HG02798 (cell line): ENCODE results near the gene CSF3R.
"Not testable (repeated sequence)": the region's sequence is repeated elsewhere in the genome, so short reads cannot be mapped to it uniquely, and the experiment has no call there.

Experiments used
- ATAC-seq: cut with Tn5 transposase; IDR thresholded peaks from one replicate; pipeline ENCODE4 v1.9.1; 2021; ENCODE audit warnings: mild to moderate bottlenecking; ENCODE audit not compliant: unreplicated experiment, poor library complexity

CSF3R gene

DNA sequence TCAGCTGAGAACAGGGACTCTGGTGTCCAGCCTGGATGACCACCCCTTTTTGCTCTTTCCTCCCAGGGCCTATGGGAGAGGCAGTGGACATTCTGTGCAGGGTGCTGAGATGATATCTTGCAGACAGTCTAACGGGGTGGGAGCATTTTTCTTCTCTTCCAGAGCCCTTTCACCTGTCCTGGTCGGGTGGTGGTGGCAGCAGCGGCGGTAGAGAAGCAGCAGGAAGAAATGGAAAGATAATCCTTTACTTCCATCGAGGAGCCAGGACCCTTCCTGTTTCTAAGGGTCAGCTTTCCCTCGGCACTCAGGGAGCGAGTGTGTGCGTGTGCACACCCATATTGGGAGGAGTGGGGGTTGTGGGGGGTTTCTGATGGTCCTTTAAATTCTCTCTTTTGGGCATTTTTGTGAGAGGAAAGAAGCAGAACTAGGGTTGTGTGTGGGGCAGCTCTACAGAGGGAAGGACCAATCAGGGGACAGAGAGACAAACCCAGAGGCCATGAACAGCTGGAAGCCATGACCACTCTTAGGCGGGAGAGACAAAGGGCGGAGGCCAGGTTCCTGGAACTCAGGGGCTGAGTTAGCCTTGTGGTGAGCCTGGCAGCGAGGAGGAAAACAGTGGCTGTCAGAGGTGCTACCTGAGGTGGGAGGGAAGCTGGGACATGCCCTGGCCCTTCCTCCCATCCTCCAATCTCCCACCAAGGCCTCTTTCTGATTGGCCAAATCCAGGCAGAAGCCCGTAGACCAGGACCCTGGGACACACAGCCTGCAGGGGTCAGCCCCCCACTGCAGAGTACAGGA is 31.2 kb upstream of the CSF3R start:
- ATAC-seq = no peak

DNA sequence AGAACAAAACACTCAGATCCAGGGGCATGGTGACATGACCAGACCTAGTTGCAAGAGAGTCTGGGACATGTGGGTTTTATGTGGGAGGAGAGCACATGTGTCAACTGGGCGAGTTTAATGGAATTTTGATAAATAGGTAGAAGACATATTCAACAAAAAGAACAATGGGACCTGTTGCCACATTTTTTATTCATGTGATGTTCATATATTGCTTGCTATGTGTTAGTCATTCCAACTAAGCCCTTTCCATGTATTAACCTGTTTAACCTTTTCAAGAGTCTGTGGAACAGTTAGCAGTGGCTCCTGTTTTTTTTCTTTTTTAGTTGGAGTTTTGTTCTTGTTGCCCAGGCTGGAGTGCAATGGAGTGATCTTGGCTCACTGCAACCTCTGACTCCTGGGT is 30.1 kb upstream of the CSF3R start:
- ATAC-seq = no peak

DNA sequence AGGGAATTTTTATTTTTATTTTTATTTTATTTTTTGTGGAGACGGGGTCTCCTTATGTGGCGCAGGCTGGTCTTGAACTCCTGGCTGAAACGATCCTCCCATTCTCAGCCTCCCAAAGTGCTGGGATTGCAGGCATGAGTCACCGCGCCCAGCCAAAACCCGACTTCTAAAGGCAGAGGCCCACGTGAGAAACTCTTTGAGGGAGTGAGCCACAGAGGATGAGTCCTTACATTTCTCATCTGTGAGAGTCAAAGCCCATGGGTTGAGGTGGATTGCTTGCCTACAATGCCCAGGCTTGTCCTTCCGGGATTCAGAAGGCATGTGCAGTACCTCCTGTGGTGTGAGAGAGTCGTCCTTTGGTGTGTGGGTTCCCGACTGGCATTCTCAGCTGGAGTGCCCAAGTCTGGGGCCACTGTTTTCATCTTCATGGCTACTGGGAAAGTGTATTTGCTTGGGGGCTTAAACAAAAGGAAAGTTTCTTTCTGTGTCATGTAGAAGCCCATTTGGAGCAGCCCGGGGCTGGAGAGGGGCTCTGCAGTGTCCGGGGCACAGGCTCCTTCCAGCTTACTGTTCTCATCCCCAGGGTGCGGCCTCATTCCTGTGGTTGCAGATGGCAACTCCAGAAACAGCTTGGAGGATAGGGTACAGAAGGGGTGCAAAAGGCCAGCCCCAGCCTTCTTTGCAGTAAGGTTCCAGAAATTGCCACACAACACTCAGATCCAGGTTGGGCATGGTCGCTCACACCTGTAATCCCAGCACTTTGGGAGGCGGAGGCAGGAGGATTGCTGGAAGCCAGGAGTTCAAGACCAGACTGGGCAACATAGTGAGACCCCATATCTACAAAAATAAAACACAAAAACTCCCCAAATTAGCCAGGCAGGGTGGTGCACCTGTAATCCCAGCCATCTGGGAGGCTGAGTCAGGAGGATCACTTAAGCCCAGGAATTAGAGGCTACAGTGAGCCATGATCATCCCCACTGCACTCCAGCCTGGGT is 29.4 kb upstream of the CSF3R start:
- no peak for ATAC-seq

DNA sequence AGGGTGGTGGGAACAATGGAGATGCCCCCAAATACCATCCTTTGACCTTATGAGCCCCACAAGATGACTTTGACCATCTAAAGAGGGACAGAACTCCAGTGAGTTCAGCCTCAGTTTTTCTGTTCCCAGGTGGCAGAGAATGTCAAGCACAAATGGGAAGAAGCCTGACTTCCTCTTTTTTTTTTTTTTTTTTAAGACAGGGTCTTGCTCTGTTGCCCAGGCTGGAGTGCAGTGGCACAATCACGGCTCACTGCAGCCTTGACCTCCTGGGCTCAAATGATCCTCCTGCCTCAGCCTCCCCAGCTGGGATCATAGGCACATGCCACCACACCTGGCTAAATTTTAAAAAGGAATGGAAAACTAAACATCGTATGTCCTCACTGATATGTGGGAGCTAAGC is 28.5 kb upstream of the CSF3R start:
- ATAC-seq = not testable (repeated sequence)

DNA sequence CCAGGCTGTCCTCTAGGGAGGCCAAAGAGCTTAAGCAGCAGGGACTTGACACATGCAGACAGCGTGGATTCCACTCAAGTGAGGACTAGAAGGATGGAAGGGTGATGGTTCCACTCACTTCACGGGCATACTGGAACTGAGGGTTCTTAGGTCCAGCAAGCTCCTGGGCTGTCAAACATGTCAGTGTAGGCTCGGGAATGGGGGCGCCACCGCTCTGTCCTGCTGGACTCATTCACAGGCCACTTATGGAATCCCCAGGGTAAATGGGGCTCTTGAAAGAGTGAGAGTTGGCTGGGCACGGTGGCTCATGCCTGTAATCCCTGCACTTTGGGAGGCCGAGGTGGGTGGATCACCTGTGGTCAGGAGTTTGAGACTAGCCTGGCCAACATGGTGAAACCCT is 27.7 kb upstream of the CSF3R start:
- ATAC-seq = no peak

DNA sequence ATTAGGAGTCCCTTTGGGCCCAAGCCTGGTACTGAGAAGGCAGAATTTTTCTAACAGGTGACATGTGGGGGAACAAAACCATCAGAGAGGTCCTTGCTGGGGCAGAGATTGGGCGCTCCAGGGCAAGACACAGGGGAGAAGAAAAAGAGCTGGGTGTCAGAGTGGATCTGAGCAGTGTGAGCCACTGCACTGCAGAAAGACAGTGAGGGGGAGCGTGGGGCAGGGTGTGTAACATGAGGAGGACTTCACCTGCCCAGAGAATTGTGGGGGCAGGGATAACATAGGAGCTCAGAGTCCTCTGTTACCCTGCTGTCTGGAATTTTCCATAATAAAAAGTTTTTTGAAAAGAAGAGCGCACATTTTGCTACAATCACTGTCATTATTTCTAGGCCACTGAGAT is 25.5 kb upstream of the CSF3R start:
- no peak for ATAC-seq

DNA sequence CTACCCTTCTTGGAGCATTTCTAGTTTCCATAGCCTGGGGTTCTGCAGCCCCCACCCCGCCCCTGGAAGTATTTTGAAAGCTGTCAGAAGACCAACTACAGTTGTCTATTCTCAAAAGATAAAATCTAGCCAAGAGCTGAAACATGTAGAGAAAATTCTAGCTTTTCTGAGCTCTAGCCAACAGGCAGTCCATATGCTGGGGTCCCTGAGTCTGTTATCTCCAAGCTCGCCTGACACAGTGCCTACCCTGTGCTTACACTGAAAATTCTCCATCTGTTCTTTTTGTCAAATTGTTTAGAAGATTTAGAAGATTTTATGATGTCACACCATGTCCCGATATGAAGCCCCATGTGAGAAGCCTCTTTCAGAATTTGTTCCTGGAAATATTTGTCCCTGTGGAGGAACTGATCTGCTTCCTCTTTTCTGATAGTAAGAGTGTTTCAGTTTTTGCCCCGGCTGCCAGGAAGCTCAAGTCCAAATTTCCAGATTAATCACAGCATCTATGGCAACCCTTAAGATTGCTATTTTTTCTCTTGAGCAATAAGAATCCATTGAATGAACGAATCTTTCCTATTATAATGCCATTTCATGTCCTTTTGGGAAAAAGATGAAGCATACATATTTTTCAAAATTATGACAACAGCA is 23.7 kb upstream of the CSF3R start:
- ATAC-seq = no peak

DNA sequence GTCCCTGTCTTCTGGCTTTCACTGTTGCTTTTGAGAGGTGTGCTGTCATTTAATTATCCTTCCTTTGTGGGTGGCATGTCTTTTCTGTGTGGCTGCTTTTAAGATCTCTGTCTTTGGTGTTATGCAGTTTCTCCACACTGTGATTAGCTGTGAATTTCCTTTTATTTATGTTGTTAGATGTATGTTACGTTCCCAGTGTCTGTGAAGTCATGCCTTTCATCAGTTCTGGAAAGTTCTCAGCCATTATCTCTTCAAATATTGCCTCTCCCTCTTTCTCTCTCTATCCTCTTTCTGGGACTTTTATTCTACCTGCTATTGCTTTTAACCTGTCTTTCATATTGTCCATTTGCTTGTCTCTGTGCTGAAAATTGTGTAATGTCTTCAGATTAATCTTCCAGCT is 21.0 kb upstream of the CSF3R start:
- no peak for ATAC-seq

DNA sequence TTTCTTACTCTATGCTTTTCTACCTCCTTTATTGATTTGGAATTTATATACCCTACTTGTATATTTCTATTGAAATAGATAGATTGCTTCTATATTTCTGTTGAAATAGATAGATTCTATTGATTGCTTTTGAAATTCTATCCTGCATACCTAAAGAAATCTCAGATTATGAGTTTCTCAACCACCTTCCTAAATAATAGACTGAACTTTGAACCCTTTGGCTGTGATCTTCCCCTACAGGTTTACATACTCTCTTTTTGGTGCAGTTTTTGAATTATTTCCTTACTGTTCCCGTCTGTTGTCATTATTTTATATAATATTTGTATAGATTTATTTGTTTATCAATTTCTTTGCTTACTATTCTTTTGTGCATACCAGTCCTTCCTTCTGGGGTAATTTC is 20.4 kb upstream of the CSF3R start:
- ATAC-seq = no peak

DNA sequence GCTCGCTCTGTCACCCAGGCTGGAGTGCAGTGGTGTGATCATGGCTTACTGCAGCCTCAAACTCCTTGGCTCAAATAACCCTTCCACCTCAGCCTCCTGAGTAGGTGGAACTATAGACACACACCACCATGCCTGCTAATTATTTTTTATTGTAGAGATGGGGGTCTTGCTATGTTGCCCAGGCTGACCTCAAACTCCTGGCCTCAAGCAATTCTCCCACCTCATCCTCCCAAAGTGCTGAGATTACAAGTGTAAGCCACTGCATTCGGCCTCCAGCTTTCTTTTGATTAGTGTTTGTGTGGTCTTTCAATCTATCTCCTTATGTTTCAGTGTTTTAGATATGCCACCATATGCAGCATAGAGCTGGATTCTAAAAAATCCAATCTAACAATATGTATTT is 19.9 kb upstream of the CSF3R start:
- no peak for ATAC-seq

DNA sequence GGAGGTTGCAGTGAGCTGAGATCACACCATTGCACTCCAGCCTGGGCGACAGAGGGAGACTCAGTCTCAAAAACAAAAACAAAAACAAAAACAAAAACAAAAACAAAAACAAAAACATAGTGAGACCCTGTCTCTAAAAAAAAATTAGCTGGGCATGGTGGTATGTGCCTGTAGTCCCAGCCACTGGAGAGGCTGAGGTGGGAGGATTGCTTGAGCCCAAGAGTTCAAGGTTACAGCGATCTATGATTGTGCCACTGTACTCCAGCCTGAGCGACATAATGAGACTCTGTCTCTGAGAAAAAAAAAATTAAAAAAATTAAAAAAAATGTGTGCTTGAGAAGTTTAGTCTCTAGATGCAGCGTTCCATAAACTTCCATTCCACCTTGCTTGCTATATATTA is 19.2 kb upstream of the CSF3R start:
- ATAC-seq = not testable (repeated sequence)

DNA sequence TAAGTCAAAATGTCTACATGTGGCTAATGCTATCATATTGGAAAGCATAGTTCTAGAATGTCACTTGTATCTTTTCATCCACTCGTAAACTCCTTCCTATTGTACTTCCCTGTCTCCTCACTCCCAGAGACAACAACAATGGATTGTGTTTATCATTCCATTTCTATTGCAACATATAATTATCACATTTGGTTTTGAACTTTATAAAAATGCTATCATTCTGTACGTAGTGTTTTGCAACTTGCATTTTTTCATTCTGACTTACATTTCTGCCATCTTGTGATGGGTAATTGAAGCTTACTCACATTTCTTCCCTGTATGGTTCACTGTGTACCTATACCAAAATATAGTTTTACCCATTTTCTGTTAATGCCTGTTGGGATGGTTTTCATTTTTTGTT is 14.5 kb upstream of the CSF3R start:
- ATAC-seq = no peak

DNA sequence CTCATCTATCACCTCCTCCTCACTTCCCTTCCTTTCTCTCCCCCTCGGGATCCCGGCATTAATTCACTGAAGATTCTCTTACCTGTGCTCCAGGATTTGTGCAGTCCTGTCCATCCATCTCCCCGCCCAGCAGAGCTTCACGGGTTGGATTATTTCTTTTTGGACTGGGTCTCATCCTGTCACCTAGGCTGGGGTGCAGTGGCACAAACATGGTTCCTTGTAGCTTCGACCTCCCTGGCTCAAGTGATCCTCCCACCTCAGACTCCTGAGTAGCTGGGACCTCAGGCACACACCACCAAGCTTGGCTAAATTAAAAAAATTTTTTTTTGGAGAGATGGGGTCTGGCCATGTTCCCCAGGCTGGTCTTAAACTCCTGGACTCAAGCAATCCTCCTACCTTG is 12.3 kb upstream of the CSF3R start:
- no peak for ATAC-seq

DNA sequence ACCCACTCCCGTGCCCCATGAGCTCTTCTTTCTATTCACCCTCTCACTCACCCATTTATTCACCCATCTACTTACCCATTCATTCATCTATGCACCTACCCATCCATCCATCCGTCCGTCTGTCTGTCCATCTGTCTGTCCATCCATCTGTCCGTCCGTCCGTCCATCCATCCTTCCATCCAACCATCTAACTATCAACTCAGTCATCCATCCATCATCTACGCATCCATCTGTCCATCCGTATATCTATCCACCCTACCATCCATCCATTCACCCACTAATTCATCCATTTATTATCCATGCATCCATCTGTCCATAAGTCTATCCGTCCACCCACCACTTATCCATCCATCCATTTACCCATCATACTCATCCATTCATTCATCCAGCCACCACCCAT is 10.8 kb upstream of the CSF3R start:
- ATAC-seq = no peak

DNA sequence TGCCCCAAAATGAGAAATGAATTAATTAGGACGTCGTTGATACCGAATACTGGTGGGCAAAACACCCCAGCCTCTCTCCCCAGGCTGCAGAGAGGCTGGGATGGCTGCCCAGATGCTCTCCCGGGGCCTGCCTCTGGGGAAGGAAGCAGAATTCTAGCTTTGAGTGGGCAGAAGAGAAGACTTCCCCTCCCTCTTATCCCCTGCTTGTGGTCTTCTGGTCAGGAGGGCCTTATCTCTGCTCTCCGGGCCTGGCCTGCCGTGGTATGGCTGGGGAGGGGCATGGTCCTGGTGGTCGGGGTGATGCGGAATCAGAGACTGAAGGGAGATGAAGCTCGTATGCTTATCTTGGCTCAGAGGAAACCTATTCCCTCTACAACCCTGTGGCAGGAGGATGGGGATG is 9.8 kb upstream of the CSF3R start:
- no peak for ATAC-seq

DNA sequence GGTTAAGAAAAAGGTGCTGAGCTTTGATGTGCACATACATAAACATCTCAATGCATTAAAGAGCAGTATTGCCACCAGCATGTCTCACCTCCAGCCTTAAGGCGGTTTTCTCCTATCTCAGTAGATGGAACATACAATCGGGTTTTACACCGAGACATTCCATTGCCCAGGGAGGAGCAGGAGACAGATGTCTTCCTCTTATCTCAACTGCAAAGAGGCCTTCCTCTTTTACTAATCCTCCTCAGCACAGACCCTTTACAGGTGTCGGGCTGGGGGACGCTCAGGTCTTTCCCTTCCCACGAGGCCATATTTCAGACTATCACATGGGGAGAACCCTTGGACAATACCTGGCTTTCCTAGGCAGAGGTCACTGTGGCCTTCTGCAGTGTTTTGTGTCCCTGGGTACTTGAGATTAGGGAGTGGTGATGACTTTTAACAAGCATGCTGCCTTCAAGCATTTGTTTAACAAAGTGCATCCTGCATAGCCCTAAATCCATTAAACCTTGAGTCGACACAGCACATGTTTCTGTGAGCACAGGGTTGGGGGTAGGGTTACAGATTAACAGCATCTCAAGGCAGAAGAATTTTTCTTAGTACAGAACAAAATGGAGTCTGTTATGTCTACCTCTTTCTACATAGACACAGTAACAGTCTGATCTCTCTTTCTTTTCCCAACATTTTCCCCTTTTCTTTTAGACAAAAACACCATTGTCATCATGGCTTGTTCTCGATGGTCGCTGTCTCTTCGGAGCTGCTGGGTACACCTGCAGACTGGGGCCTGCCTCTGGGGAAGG is 6.7 kb upstream of the CSF3R start:
- ATAC-seq = not testable (repeated sequence)

DNA sequence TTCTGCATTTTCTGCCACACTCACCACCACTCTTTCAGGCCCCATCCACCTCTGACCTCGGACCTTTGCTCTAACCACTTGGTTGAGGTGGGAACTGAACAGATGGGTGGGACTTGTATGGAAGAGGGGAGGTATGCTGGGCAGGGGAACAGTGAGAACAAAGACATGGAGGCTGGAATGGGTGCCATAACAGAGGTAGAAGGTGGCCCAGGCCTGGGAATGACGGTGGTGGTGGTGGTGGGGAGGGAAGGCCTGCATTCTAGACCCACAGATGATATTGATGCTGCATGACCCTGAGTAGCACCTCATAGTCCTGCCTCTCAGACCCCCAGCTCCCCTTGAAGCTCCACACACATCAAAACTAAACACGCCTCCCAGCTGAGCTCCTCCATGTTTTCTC is 5.2 kb upstream of the CSF3R start:
- ATAC-seq = no peak

DNA sequence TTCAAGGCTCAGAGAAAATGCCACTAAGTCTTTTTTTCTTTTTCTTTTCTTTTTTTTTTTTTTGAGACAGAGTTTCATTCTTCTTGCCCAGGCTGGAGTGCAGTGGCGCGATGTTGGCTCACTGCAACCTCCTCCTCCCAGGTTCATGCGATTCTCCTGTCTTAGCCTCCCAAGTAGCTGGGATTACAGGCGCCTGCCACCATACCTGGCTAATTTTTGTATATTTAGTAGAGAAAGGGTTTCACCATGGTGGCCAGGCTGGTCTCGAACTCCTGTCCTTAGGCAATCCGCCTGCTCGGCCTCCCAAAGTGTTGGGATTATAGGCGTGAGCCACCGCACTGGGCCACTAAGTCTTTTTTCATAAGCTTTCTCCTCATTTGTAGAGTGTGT is 4.6 kb upstream of the CSF3R start:
- not testable (repeated sequence) for ATAC-seq

DNA sequence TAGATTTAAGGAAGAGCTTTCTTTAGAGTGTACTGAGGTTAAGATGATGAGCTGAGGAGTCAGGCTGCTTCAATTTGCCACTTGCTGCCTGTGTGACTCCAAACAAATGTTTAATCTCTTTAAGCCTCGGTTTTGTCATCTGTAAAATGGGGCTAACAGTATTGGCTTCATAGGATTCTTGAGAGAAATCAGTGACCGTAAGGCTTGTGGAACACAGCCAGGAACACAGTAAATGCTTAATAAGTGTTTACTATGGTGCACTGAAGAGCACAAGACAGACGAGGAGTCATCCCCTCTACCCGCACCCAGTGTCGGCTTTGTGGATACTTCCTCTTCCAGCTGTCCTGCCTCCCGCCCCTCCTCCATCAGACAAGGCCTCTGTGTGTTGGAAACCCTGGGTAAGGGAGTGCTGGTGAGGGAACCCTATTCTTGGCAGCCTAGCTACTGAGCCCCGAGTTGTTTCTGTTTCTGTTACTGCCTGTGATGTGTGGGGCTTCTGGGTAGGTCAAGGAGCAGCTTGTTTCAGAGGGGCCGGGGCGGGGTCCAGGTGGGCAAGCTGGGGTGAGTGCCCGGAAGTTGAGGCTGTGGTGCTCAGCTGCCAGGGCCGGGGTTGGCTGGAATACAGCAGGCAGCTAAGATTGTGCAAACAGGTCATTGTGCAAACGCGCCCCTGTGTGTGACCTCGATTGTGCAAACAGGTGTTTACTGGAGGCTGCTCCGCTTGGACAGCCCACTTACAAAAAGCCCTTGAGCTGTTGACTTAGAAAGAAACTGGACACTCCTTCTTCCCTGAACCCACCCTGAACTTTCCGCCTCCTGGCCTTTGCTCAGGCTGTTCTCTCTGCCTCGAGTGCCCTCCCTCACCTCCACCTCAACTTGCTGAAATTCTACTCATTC is 4.0 kb upstream of the CSF3R start:
- no peak for ATAC-seq
